CD14-positive monocyte (primary cell): ENCODE results near the gene AFDN. TPM values are rescaled to one million over a fixed set of nuclear protein-coding genes. Genes with fewer than 3 reads are reported as not detected.

Experiments used
- DNase-seq, 3 donors: peaks; one replicate each; pipeline ENCODE4 v3.0.0-alpha.2; 2011 to 2022
- H2AFZ ChIP-seq: 2 replicates; pipeline ENCODE4 v1.6.0; 2012; ENCODE audit warnings: mild to moderate bottlenecking, low read depth, low read length, inconsistent platforms; ENCODE audit not compliant: insufficient read depth, poor library complexity, severe bottlenecking
- H3K27ac ChIP-seq, 2 donors: 1 replicate in 1 of 2; 2 replicates in 1 of 2; pipeline ENCODE4 v1.5.1; 2012 to 2013; ENCODE audit warnings: low read length in 2 of 2, control low read depth in 1 of 2, inconsistent platforms in 1 of 2, low read depth in 1 of 2, mild to moderate bottlenecking in 1 of 2
- H3K27me3 ChIP-seq, 2 donors: one replicate each; pipeline versions ENCODE4 v1.6.0 to v1.6.1; 2011 to 2013; ENCODE audit warnings: low read length in 2 of 2; ENCODE audit not compliant: control insufficient read depth in 2 of 2, insufficient read depth in 2 of 2
- H3K36me3 ChIP-seq, 2 donors: replicated peaks in 1 of 2; 1 replicate in 1 of 2; 2 replicates in 1 of 2; pipeline versions ENCODE4 v1.5.1 to v1.6.1; 2012 to 2013; ENCODE audit warnings: low read length in 2 of 2, control low read depth in 1 of 2, inconsistent platforms in 1 of 2, mild to moderate bottlenecking in 1 of 2; ENCODE audit not compliant: insufficient read depth in 2 of 2, control insufficient read depth in 1 of 2
- H3K4me1 ChIP-seq, 2 donors: 1 replicate in 1 of 2; 2 replicates in 1 of 2; pipeline versions ENCODE4 v1.5.1 to v1.6.1; 2012 to 2013; ENCODE audit warnings: low read length in 2 of 2, control low read depth in 1 of 2, inconsistent platforms in 1 of 2, mild to moderate bottlenecking in 1 of 2, moderate library complexity in 1 of 2; ENCODE audit not compliant: insufficient read depth in 2 of 2, control insufficient read depth in 1 of 2
- H3K4me2 ChIP-seq: replicated peaks from 2 replicates; pipeline ENCODE3; 2012; ENCODE audit warnings: low read length, moderate library complexity, mild to moderate bottlenecking; ENCODE audit not compliant: poor library complexity, severe bottlenecking; ENCODE audit errors: extremely low read depth
- H3K4me3 ChIP-seq, 3 experiments: fragments of 200-600 bp in 1 of 3; sonication (generic) in 1 of 3; replicated peaks in 1 of 3; 1 replicate in 2 of 3; 2 replicates in 1 of 3; pipeline ENCODE4 v1.5.1; 2011 to 2013; ENCODE audit warnings: low read length in 3 of 3, mild to moderate bottlenecking in 3 of 3, control low read depth in 2 of 3, low read depth in 2 of 3, inconsistent platforms in 1 of 3, moderate library complexity in 1 of 3
- H3K79me2 ChIP-seq: 2 replicates; pipeline ENCODE4 v1.6.0; 2012; ENCODE audit warnings: mild to moderate bottlenecking, control low read depth, inconsistent platforms, low read length, moderate library complexity; ENCODE audit not compliant: insufficient read depth
- H3K9ac ChIP-seq: 2 replicates; pipeline ENCODE4 v1.6.0; 2017; ENCODE audit warnings: low read length, mild to moderate bottlenecking; ENCODE audit not compliant: insufficient read depth, poor library complexity, severe bottlenecking
- H3K9me3 ChIP-seq, 2 donors: replicated peaks in 1 of 2; 1 replicate in 1 of 2; 2 replicates in 1 of 2; pipeline versions ENCODE4 v1.5.1 to v1.6.1; 2012 to 2013; ENCODE audit warnings: low read length in 2 of 2, control low read depth in 1 of 2; ENCODE audit not compliant: control insufficient read depth in 1 of 2, insufficient read depth in 1 of 2
- H4K20me1 ChIP-seq: 2 replicates; pipeline ENCODE4 v1.6.0; 2012; ENCODE audit warnings: mild to moderate bottlenecking, low read length, control low read depth, moderate library complexity; ENCODE audit not compliant: insufficient read depth
- H3K27ac Mint-ChIP-seq, 7 donors: one replicate each; pipeline ENCODE4 v1.8.0; 2020; ENCODE audit warnings: mild to moderate bottlenecking in 7 of 7, mixed read lengths in 7 of 7, moderate library complexity in 6 of 7, inconsistent platforms in 2 of 7
- H3K27me3 Mint-ChIP-seq, 3 donors: one replicate each; pipeline ENCODE4 v1.8.0; 2021 to 2022; ENCODE audit warnings: low read depth in 3 of 3, mild to moderate bottlenecking in 3 of 3, mixed read lengths in 3 of 3, moderate library complexity in 3 of 3, inconsistent platforms in 1 of 3
- H3K36me3 Mint-ChIP-seq, 2 donors: one replicate each; pipeline ENCODE4 v1.8.0; 2020; ENCODE audit warnings: mixed read lengths in 2 of 2, inconsistent platforms in 1 of 2, mild to moderate bottlenecking in 1 of 2
- H3K4me1 Mint-ChIP-seq: one replicate; pipeline ENCODE4 v1.8.0; 2020; ENCODE audit warnings: mild to moderate bottlenecking, mixed read lengths
- H3K4me3 Mint-ChIP-seq, 2 donors: one replicate each; pipeline ENCODE4 v1.8.0; 2020; ENCODE audit warnings: mild to moderate bottlenecking in 2 of 2, mixed read lengths in 2 of 2, moderate library complexity in 1 of 2
- H3K9me3 Mint-ChIP-seq, 7 donors: one replicate each; pipeline ENCODE4 v1.8.0; 2020 to 2022; ENCODE audit warnings: mixed read lengths in 7 of 7, mild to moderate bottlenecking in 6 of 7, moderate library complexity in 6 of 7, inconsistent platforms in 2 of 7
- WGBS: methylation state at CpG from one replicate; pipeline ENCODE4 v1.1.5; 2013; ENCODE audit warnings: missing lambda C conversion rate; ENCODE audit not compliant: insufficient coverage; 5-methylcytosine and 5-hydroxymethylcytosine counted together
- intact Hi-C, 2 donors: fragments of 100-400 bp; cut with micrococcal nuclease; formaldehyde crosslinking; loops; one replicate each; pipeline versions ENCODE4 v1.15.0 to v1.15.1; 2023
- polyA plus RNA-seq, 3 donors: library from polyadenylated mRNA; depleted of rRNA in 1 of 3; unstranded in 2 of 3; stranded (reverse) in 1 of 3; fragments of 300-500 nt in 2 of 3; fragments of >200 nt in 1 of 3; fragmentation: Illumina TruSeq in 2 of 3; gene quantifications; 1 replicate in 2 of 3; 2 replicates in 1 of 3; pipeline ENCODE4 v1.2.3, GENCODE V29; 2012 to 2021
- TF ChIP-seq, protein P1 (sequence below): fragments of 200-600 bp; IDR thresholded peaks from one replicate; pipeline ENCODE4 v1.8.0; 2022; ENCODE audit warnings: antibody characterized with exemption, mild to moderate bottlenecking

AFDN gene
- polyA plus RNA-seq, 3 donors, result 0.03 to 1.5 TPM; not detected in 1

- no peak overlapping the region for H2AFZ ChIP-seq
- 80% methylated on average over 1 of the region's 3 CpGs for WGBS
- TF ChIP-seq, protein P1, sequence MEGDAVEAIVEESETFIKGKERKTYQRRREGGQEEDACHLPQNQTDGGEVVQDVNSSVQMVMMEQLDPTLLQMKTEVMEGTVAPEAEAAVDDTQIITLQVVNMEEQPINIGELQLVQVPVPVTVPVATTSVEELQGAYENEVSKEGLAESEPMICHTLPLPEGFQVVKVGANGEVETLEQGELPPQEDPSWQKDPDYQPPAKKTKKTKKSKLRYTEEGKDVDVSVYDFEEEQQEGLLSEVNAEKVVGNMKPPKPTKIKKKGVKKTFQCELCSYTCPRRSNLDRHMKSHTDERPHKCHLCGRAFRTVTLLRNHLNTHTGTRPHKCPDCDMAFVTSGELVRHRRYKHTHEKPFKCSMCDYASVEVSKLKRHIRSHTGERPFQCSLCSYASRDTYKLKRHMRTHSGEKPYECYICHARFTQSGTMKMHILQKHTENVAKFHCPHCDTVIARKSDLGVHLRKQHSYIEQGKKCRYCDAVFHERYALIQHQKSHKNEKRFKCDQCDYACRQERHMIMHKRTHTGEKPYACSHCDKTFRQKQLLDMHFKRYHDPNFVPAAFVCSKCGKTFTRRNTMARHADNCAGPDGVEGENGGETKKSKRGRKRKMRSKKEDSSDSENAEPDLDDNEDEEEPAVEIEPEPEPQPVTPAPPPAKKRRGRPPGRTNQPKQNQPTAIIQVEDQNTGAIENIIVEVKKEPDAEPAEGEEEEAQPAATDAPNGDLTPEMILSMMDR, result no peak
- H4K20me1 ChIP-seq, result no peaks in the 10 kb centered on the region
- H3K9me3 ChIP-seq, result peaks cover 13 to 38% of the 10 kb centered on the region in 2 donors
- Mint-ChIP-seq H3K4me3 (no peak overlapping the region), H3K27me3 (peaks cover 0 to 3% (median 2%) of the 10 kb centered on the region in 3 donors), H3K9me3 (peaks cover 6 to 39% (median 18%) of the 10 kb centered on the region in 7 donors), H3K36me3 (no peaks in the 10 kb centered on the region), H3K4me1 (no peaks in the 10 kb centered on the region), H3K27ac (no peak overlapping the region)
- H3K79me2 ChIP-seq, result no peaks in the 10 kb centered on the region
- H3K9ac ChIP-seq, result no peak overlapping the region
- no peak for DNase-seq
- no peak overlapping the region for H3K4me2 ChIP-seq
- no peak overlapping the region for H3K27ac ChIP-seq
- H3K27me3 ChIP-seq, result no peaks in the 10 kb centered on the region
- intact Hi-C loops, result no loop called here
- H3K4me3 ChIP-seq, result no peak overlapping the region
- no peaks in the 10 kb centered on the region for H3K4me1 ChIP-seq
- H3K36me3 ChIP-seq, result no peaks in the 10 kb centered on the region
Measured at GRCh38 chr6:167980911-167981580, 154.3 kb downstream of the AFDN start.

DNA sequence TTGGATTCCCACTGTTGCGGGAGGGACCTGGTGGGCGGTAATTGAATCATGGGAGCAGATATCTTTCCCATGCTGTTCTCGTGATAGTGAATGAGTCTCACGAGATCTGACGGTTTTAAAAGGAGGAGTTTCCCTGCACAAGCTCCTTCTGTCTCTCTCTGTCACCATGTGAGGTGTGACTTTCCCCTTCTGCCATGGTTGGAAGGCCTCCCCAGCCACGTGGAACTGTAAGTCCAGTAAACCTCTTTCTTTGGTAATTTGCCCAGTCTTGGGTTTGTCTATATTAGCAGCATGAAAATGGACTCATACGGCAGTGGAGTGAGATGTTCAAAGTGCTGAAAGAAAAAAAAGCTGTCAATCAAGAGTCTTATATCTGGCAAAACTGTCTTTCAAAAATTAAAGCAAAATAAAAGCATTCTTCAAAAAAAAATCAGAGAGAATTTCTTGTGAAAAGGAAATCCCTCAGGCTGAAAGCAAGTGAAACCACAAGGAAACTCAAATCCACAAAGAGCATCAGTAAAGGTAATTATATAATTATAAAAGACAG, 155.3 kb downstream of the AFDN start:
- Histone ChIP-seq H3K4me1 (no peaks in the 10 kb centered on the region), H3K9me3 (peaks cover 19 to 42% of the 10 kb centered on the region in 2 donors), H3K4me2 (no peak overlapping the region), H3K9ac (no peak overlapping the region), H3K27ac (no peak overlapping the region), H2AFZ (no peak overlapping the region), H4K20me1 (no peaks in the 10 kb centered on the region), H3K27me3 (no peaks in the 10 kb centered on the region), H3K4me3 (no peak overlapping the region), H3K79me2 (no peaks in the 10 kb centered on the region), H3K36me3 (no peaks in the 10 kb centered on the region)
- Mint-ChIP-seq H3K4me3 (no peak overlapping the region), H3K27me3 (peaks cover 0 to 3% (median 2%) of the 10 kb centered on the region in 3 donors), H3K36me3 (no peaks in the 10 kb centered on the region), H3K9me3 (peaks cover 6 to 46% (median 24%) of the 10 kb centered on the region in 7 donors), H3K27ac (no peak overlapping the region), H3K4me1 (no peaks in the 10 kb centered on the region)
- intact Hi-C loops, result no loop called here
- DNase-seq, result no peak
- TF ChIP-seq, protein P1, result no peak
- WGBS, result 100% methylated on average over 1 of the region's 7 CpGs
